Neural cell (in vitro differentiated cells): ENCODE data around the gene PTN. TPM values are rescaled to one million over a fixed set of nuclear protein-coding genes. Genes with fewer than 3 reads are reported as not detected.

Experiments
- H2AFZ ChIP-seq: fragments of 200-600, 300-800 bp; sonication (generic), shearing (Covaris generic); 2 replicates; pipeline ENCODE4 v1.6.0; 2014; ENCODE audit warnings: low read depth, mild to moderate bottlenecking, antibody characterized with exemption, low read length, moderate library complexity
- H3F3A ChIP-seq: fragments of 200-600 bp; shearing (Covaris generic); 2 replicates; pipeline ENCODE4 v1.6.1; 2016; ENCODE audit warnings: mild to moderate bottlenecking, moderate library complexity, mixed read lengths, antibody characterized with exemption, low read length; ENCODE audit not compliant: insufficient read depth, poor library complexity, severe bottlenecking
- H3K27ac ChIP-seq: fragments of 200-600, 300-800 bp; sonication (generic), shearing (Covaris generic); 2 replicates; pipeline ENCODE4 v1.5.1; 2014; ENCODE audit warnings: mild to moderate bottlenecking, low read length, moderate library complexity
- H3K27me3 ChIP-seq: fragments of 300-800, 200-600 bp; sonication (generic), shearing (Covaris generic); 2 replicates; pipeline ENCODE4 v1.6.0; 2014; ENCODE audit warnings: mild to moderate bottlenecking, low read depth, low read length, moderate library complexity; ENCODE audit not compliant: insufficient read depth
- H3K36me3 ChIP-seq: fragments of 300-800, 200-600 bp; sonication (generic), shearing (Covaris generic); 2 replicates; pipeline ENCODE4 v1.5.1; 2014; ENCODE audit warnings: mild to moderate bottlenecking, antibody characterized with exemption, low read length, moderate library complexity; ENCODE audit not compliant: insufficient read depth
- H3K4me2 ChIP-seq: fragments of 300-800, 200-600 bp; sonication (generic), shearing (Covaris generic); 2 replicates; pipeline ENCODE4 v1.6.0; 2014; ENCODE audit warnings: mild to moderate bottlenecking, low read length
- H3K4me3 ChIP-seq: fragments of 300-800, 200-600 bp; sonication (generic), shearing (Covaris generic); 2 replicates; pipeline ENCODE4 v1.5.1; 2014; ENCODE audit warnings: mild to moderate bottlenecking, low read length, moderate library complexity
- H3K79me2 ChIP-seq: fragments of 200-600 bp; shearing (Covaris generic); replicated peaks from 2 replicates; pipeline ENCODE4 v1.6.0; 2014; ENCODE audit warnings: mild to moderate bottlenecking, low read length, moderate library complexity; ENCODE audit not compliant: insufficient read depth
- H3K9ac ChIP-seq: fragments of 300-800, 200-600 bp; sonication (generic), shearing (Covaris generic); 2 replicates; pipeline ENCODE4 v1.6.1; 2016; ENCODE audit warnings: mild to moderate bottlenecking, low read length, mixed read lengths
- H3K9me2 ChIP-seq: fragments of 200-600 bp; shearing (Covaris generic); 2 replicates; pipeline ENCODE4 v1.6.1; 2016; ENCODE audit warnings: mild to moderate bottlenecking, low read length, mixed read lengths; ENCODE audit not compliant: insufficient read depth
- H3K9me3 ChIP-seq: fragments of 200-600, 300-800 bp; sonication (generic), shearing (Covaris generic); 2 replicates; pipeline ENCODE4 v1.6.1; 2016; ENCODE audit warnings: mild to moderate bottlenecking, mixed run types, low read length, moderate library complexity, mixed read lengths
- H4K20me1 ChIP-seq: fragments of 200-600 bp; shearing (Covaris generic); 2 replicates; pipeline ENCODE4 v1.6.1; 2016; ENCODE audit warnings: mild to moderate bottlenecking, mixed run types; ENCODE audit not compliant: insufficient read depth
- EP300 ChIP-seq: fragments of 450-650 bp; conservative IDR thresholded peaks from 2 replicates; pipeline ENCODE4 v1.6.1; 2014; ENCODE audit warnings: antibody characterized with exemption, mild to moderate bottlenecking, moderate library complexity; ENCODE audit not compliant: poor library complexity, severe bottlenecking
- EZH2 ChIP-seq: fragments of 200-600, 300-800 bp; shearing (Covaris generic), sonication (generic); IDR thresholded peaks from 2 replicates; pipeline ENCODE4 v1.6.1; 2014; ENCODE audit warnings: antibody characterized with exemption, low read length, borderline replicate concordance, mild to moderate bottlenecking; ENCODE audit not compliant: insufficient read depth, poor library complexity, severe bottlenecking
- MXI1 ChIP-seq: fragments of 450-650 bp; conservative IDR thresholded peaks from 2 replicates; pipeline ENCODE4 v1.6.1; 2014; ENCODE audit warnings: antibody characterized with exemption, mild to moderate bottlenecking; ENCODE audit not compliant: poor library complexity, severe bottlenecking
- POLR2AphosphoS5 ChIP-seq: IDR thresholded peaks from 2 replicates; pipeline ENCODE4 v1.6.1; 2012
- RAD21 ChIP-seq: fragments of 450-650 bp; conservative IDR thresholded peaks from 2 replicates; pipeline ENCODE4 v1.6.1; 2014; ENCODE audit warnings: antibody characterized with exemption, mild to moderate bottlenecking, moderate library complexity
- SMC3 ChIP-seq: fragments of 450-650 bp; conservative IDR thresholded peaks from 2 replicates; pipeline ENCODE4 v1.6.1; 2014; ENCODE audit warnings: antibody characterized with exemption, mild to moderate bottlenecking, moderate library complexity; ENCODE audit not compliant: poor library complexity
- TAF1 ChIP-seq: IDR thresholded peaks from 2 replicates; pipeline ENCODE4 v1.6.1; 2012; ENCODE audit warnings: low read depth
- polyA plus RNA-seq: library from polyadenylated mRNA; depleted of rRNA; stranded (reverse); fragments of >200 nt; gene quantifications from 2 replicates; pipeline ENCODE4 v1.2.3, GENCODE V29; 2014
- TF ChIP-seq, protein P1 (sequence below): fragments of 450-650 bp; IDR thresholded peaks from 2 replicates; pipeline ENCODE4 v1.5.1; 2014; ENCODE audit warnings: antibody characterized with exemption, mild to moderate bottlenecking, moderate library complexity; ENCODE audit not compliant: poor library complexity, severe bottlenecking
- TF ChIP-seq, protein P2 (sequence below): IDR thresholded peaks from 2 replicates; pipeline ENCODE4 v1.6.1; 2012; ENCODE audit warnings: borderline replicate concordance

PTN gene
- polyA plus RNA-seq, 1 donor from 2014 or later = 14.1 TPM

DNA sequence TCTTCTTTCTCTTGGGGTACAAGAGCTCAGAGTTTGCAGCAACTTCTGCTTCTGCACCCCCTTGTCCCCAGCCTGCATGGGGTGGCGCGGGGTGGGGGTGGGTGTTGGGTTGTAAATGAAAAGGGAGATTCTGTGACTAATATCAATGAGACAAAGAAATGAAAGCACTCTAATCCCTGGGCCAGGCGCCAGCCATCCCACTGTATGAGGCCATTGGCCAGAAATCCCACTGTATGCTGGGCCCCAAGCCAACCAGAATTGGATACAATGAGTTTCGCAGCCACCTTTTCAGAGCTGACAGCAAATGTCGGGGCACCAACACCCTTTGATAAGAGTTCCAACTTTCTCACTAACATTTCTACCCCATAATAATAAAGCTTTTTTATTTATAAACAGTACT, 10.9 kb upstream of the PTN start:
- no peaks in the 10 kb centered on the region for H3K36me3 ChIP-seq
- H3K4me3 ChIP-seq = no peak overlapping the region

DNA sequence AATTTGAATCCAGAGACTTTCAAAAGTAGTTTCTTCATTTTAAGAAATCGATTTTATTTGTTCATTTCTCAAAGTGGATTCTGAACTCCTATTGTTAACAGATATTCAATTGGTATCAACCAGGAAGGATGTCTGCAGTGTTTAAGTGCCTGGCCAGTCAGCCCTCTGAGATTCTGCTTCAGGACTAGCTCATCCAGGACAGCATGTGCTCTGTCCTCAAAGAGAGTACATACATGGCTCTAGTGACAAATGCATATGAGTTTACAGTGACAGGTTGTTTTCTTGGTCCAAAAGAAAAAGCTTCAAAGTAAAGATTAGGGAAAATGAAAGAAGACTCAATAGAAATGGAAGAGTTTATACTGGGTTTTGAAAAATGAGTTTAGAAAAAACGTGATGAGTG, 8.4 kb upstream of the PTN start:
- no peaks in the 10 kb centered on the region for H4K20me1 ChIP-seq
- no peaks in the 10 kb centered on the region for H3K9me2 ChIP-seq
- no peaks in the 10 kb centered on the region for H3F3A ChIP-seq
- H3K27ac ChIP-seq = no peak overlapping the region
- H3K9me3 ChIP-seq = no peaks in the 10 kb centered on the region
- no peak overlapping the region for H3K9ac ChIP-seq
- TF ChIP-seq, protein P1, sequence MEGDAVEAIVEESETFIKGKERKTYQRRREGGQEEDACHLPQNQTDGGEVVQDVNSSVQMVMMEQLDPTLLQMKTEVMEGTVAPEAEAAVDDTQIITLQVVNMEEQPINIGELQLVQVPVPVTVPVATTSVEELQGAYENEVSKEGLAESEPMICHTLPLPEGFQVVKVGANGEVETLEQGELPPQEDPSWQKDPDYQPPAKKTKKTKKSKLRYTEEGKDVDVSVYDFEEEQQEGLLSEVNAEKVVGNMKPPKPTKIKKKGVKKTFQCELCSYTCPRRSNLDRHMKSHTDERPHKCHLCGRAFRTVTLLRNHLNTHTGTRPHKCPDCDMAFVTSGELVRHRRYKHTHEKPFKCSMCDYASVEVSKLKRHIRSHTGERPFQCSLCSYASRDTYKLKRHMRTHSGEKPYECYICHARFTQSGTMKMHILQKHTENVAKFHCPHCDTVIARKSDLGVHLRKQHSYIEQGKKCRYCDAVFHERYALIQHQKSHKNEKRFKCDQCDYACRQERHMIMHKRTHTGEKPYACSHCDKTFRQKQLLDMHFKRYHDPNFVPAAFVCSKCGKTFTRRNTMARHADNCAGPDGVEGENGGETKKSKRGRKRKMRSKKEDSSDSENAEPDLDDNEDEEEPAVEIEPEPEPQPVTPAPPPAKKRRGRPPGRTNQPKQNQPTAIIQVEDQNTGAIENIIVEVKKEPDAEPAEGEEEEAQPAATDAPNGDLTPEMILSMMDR = no peak
- no peak for TF ChIP-seq SMC3
- no peaks in the 10 kb centered on the region for H3K27me3 ChIP-seq
- H2AFZ ChIP-seq = no peak overlapping the region
- H3K4me2 ChIP-seq = no peak overlapping the region
- no peak overlapping the region for H3K4me3 ChIP-seq
- H3K36me3 ChIP-seq = no peaks in the 10 kb centered on the region
- H3K79me2 ChIP-seq = no peaks in the 10 kb centered on the region

More for the DNA sequence above, 10.9 kb upstream of the PTN start:
- no peaks in the 10 kb centered on the region for H3K9me3 ChIP-seq
- H3F3A ChIP-seq = no peaks in the 10 kb centered on the region
- H3K9ac ChIP-seq = no peak overlapping the region
- no peaks in the 10 kb centered on the region for H3K79me2 ChIP-seq
- H2AFZ ChIP-seq = no peak overlapping the region
- H3K27ac ChIP-seq = no peak overlapping the region
- no peak overlapping the region for H3K4me2 ChIP-seq
- H4K20me1 ChIP-seq = no peaks in the 10 kb centered on the region
- no peaks in the 10 kb centered on the region for H3K9me2 ChIP-seq
- TF ChIP-seq, protein P1 = no peak
- TF ChIP-seq, protein P2, sequence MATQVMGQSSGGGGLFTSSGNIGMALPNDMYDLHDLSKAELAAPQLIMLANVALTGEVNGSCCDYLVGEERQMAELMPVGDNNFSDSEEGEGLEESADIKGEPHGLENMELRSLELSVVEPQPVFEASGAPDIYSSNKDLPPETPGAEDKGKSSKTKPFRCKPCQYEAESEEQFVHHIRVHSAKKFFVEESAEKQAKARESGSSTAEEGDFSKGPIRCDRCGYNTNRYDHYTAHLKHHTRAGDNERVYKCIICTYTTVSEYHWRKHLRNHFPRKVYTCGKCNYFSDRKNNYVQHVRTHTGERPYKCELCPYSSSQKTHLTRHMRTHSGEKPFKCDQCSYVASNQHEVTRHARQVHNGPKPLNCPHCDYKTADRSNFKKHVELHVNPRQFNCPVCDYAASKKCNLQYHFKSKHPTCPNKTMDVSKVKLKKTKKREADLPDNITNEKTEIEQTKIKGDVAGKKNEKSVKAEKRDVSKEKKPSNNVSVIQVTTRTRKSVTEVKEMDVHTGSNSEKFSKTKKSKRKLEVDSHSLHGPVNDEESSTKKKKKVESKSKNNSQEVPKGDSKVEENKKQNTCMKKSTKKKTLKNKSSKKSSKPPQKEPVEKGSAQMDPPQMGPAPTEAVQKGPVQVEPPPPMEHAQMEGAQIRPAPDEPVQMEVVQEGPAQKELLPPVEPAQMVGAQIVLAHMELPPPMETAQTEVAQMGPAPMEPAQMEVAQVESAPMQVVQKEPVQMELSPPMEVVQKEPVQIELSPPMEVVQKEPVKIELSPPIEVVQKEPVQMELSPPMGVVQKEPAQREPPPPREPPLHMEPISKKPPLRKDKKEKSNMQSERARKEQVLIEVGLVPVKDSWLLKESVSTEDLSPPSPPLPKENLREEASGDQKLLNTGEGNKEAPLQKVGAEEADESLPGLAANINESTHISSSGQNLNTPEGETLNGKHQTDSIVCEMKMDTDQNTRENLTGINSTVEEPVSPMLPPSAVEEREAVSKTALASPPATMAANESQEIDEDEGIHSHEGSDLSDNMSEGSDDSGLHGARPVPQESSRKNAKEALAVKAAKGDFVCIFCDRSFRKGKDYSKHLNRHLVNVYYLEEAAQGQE = no peak
- TF ChIP-seq RAD21 (no peak), SMC3 (no peak), TAF1 (no peak), MXI1 (no peak), EP300 (no peak), POLR2AphosphoS5 (no peak), EZH2 (no peak)
- no peaks in the 10 kb centered on the region for H3K27me3 ChIP-seq
